GM18498 (cell line): Measurements from ENCODE around the gene IQSEC1.
A peak's percentile ranks its signal among the peaks of the same experiment; 100 is the strongest.

Experiments used
- ATAC-seq: cut with Tn5 transposase; IDR thresholded peaks from one replicate; pipeline ENCODE4 v1.9.1; 2021; ENCODE audit warnings: mild to moderate bottlenecking, moderate library complexity; ENCODE audit not compliant: unreplicated experiment

Gene IQSEC1

GRCh38 chr3:12987602-12988001, 85.6 kb downstream of the IQSEC1 start:
- no peak for ATAC-seq

GRCh38 chr3:12986986-12987385, 86.2 kb downstream of the IQSEC1 start:
- ATAC-seq: no peak

GRCh38 chr3:12986521-12986920, 86.7 kb downstream of the IQSEC1 start:
- ATAC-seq: no peak

DNA sequence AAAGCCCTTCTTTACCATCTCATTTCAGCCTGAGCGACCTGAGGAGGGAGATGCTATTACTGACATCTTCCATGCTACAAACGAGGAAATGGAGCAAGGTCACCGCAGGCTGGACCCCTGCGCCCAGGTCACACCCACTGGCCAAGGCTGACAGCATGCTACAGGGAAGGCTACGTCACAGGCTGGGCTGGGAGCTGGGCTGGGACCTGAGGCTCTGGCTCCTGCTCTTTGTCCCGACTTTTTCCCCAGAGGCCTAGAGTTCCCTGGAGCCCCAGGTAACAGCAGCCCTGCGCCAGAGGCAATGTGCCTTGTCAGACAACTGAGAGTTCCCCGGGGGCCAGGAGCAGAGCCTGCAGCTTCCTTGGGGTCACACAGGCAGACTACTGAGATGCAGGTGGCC, 87.2 kb downstream of the IQSEC1 start:
- no peak for ATAC-seq

DNA sequence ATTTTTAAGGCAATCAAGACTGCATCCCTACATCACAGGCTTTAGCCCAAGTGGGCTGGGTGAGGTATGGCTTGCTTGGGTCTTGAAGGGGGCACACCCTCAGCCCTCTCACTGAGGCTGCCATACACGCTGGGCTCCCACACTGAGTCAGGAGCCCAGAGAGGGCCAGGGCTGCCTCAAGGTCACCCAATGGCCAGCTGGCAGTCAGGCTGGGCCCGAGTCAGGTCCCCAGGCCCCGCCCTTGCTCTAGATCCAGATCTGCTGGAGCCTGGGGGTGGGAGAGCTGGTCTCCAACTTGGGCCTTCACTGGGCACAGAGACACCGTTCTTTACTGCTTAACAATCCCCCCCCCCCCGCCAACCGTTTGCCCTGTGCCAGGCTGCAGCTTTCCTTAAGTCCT, 88.1 kb downstream of the IQSEC1 start:
- no peak for ATAC-seq

DNA sequence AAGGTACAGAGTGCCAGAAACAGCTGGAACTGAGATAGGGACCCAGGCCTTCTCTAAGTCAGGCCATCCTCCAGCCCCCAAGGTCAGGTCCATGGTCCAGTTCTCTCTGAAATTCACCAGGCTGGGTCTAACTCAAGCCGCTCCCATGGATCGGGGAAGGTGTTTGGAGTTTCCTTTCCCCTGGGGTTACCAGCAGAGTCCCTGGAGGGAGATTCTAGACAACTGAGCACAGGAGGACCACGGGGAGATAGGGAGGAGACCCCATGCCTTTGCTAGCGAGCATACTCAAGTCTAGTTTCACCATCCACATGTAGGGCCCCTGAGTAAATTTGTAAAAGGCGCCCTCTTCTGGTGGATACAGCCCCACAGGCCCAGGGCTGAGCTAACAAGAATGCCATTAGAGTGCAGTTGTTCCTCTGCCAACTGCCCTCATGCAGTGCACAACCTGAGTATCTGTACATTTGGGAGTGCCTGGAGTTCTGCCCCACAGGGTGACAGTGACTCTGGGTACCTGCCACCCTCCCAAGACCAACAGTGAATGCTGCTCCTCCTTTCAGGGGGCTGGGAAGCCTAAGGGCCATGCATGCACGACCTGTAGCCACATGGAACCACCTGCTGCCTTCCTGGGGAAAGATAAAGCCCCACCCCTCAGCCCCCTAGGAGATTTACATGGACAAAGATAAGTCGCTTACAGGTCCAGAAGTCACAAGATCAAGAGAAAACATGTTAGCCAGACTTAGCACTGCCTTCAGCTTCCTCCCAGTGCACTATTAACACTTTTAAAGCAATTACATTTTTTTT, 89.0 kb downstream of the IQSEC1 start:
- ATAC-seq: peak; percentile 44

GRCh38 chr3:12983319-12983718, 89.9 kb downstream of the IQSEC1 start:
- peak; percentile 14 for ATAC-seq

- peak; percentile 50 for ATAC-seq
Observed at GRCh38 chr3:12982619-12983101, 90.6 kb downstream of the IQSEC1 start.

DNA sequence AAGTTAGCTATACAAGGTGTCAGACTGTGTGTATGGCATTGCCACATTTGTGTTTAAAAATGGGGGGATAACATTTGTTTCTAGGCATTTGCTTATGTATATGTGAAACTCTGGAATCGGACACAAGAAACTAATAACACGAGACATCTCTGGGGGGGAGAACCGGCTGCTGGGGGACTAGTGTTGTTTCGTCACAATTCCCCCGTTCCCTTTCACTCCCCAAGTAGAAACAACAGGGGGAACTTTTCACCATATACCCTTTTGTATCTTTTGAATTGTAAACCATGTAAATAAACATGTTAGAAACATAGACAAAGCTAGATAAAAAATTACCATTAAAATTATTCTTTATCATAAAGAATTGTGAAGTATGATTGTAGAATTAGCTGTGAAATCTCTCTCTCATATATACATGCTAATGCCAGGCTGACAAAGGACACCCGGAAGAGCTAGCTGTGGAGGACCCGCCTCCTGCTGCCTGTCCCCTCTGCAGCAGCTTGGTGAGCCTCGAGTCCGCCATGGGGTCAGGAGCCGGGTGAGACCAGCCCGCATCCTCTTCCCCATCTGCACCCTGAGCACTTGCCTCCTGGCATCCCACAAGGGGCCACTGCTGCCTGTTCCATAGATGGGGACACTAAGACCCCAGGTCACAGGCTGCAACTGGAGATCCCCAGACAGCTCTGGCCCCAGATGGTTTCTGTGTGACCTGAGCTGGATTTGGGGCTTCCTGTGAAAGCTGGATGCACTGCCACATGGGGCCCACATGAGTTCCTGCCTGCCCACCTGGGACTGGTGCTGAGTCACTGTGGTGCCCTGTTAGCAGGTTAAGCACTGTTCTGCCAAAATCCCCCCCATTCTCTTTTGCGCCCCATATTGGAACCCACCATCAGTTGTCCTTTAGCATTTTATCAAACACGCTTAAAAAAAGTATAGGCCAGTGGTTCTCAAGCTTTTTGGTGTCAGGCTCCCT, 91.6 kb downstream of the IQSEC1 start:
- no peak for ATAC-seq

DNA sequence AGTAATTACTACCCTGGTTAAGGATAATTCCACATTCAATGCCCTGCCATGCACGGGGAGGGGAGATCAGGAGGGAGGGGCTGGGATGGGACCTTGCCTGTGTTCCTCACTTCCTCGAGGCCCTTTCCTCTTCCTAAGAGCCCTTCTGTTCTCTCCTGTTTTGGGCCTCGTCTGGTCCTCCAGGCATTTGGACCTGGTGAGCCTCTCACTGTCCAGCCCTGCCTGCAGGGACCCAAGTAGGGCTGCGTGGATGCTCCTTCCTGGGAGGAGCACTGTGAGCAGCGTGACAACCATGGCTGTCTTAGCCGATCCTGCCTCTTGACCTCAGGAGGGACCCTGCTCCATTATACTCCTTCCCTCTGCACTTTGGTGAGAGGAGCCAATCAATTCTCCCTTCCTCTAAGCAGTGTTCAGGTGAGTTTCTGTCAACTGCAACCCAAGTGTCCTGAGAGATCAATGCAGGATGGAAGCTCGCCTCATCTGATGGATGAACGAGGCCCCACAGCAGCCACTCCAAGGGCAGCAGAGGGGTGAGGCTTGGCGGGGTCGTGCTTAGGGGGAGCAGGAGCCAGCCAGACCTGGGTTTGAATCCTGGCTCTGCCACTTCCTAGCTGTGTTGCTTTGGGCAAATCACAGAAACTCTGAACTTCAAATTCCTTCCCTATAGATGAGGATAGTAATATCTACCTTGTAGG, 92.5 kb downstream of the IQSEC1 start:
- no peak for ATAC-seq

- ATAC-seq: no peak
Observed at GRCh38 chr3:12979947-12980487, 93.2 kb downstream of the IQSEC1 start.

DNA sequence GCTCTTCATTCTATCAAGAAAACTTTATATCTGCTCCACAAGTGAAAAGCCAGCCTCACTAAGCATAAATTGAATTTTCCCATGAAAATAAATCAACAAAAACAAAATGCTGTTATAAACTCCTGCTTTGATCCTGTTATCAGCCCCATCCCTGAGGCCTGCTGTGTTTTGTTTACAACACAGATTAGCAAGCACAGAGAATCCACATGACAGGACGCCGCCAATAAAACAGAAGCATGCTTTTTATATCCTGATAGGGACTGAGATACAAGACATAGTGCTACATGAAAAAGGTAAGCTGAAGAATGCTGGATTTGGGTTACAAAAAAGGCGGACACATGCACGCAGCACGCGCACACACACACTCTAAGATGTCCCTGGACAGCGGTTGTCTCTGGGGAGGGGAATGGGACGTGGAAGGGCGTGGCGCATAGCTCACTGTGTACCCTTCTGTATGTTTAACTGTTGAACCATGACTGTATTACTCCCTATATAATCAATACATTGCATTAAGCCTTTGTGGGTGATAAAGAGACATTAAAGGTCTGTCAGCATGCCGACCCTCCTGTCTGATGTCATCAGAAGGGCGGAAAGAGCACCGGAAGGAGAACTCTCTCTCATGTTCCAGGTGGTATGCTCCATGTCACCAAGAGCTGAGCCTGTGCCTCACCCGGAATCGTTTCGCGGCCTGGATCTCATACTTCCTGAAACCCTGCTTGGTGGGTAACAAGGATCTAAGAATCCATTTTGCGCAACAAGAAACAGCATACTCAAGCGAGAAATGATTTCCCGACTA, 93.9 kb downstream of the IQSEC1 start:
- ATAC-seq: no peak

DNA sequence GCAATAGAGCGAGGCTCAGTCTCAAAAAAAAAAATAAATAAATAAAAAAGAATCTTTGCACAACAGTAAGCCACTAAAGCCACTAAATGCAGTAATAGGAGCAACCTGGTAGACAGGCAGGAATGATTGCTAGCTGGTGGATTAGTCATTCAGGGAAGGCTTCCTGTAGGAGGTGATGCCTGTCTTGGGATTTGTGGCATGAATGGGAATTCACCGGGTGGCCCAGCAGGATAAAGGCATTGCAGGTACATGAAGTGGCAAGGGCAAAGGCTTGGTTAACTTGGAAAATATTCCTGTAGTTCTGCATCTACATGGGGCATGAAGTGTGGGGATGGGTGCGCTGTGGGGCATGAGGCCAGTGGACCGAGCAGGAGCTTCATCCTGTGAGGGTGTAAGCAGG, 94.5 kb downstream of the IQSEC1 start:
- ATAC-seq: no peak

DNA sequence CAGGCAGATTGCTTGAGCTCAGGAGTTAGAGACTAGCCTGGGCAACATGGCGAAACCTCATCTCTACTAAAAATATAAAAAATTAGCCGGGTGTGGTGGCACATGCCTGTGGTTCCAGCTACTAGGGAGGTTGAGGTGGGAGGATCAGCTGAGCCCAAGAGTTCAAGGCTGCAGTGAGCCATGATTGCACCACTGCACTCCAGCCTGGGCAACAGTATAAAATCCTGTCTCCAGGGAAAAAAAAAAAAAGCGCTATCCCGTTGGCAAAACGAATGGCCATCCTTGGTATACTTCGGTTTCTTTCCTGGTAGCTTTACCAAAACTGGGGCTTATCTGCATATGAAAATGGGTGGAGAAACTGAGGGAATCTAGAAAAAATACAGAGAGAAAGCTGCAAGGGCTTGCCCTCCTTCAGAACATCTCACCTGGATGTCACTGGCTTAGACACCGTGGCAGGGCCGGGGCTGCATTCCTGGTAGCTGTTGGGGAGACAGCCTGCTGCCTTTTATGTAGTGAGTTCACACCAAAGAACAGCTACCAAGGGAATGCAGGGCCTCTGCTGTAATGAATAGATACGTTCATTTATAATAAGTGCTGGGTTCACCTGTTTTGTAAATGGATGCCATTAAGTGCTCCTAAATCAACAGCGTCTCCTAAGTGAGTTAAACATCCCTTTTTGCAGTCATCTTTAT, 96.0 kb downstream of the IQSEC1 start:
- ATAC-seq: no peak

DNA sequence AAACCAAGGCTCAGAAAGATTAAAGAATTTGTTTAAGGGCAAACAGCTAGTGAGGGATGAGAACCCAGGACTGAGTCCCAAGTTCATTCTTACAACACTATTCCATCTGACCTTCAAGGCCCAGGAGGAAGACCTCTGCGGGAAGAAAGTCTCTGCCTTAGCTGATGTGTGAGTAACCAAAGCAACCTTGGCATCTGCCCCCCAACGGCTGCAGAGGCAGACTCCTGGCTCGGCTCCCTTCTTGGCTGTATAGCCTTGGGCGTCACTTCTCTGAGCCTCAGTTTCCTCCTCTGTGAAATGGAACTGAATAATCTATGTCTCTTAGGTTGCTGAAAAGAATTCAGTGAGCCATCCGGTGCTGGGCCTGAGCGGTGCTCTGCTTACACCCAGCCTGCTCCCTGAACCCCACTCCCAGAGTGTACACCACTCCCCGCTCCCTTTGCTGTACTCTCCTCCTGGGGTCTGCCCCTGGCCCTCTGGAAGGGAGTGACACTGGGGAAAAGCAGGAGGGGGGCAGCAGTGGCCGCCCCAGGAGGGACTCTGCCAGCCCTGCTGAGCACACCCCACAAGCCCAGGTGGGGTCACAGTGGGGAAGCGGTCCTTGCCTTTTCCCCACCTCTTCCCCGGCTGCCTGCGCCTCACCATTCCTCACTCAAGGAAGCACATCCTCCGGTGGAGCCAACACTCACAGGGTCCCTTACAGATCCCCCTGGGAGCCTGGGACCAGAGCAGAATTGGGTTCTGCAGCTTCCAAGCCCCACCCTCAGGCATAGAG, 97.3 kb downstream of the IQSEC1 start:
- ATAC-seq: no peak

- ATAC-seq: no peak
Observed at GRCh38 chr3:12974819-12975218, 98.4 kb downstream of the IQSEC1 start.

- ATAC-seq: no peak
Observed at GRCh38 chr3:12974334-12974733, 98.9 kb downstream of the IQSEC1 start.

DNA sequence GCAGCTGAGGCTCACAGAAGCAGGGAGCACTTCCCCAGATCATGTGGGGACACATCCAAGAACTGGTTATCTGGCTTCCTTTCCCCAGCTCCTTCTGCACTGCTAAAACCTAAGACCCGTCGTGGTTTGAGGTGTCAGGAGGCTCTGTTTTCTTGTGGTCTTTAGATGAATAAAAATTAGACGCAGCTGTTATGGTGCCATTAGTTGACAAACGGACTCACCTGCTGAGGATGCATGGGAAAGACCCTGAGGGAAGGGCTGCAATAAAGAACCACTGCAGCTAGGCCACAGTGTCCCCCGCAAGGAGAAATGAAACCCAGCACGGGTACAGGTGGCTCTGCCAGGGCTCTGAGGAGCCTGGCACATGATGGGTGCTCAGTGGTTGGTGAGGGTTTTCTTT, 99.4 kb downstream of the IQSEC1 start:
- ATAC-seq: no peak
